ENCODE measurements around the gene CCDC167.

The CCDC167 gene

DNA sequence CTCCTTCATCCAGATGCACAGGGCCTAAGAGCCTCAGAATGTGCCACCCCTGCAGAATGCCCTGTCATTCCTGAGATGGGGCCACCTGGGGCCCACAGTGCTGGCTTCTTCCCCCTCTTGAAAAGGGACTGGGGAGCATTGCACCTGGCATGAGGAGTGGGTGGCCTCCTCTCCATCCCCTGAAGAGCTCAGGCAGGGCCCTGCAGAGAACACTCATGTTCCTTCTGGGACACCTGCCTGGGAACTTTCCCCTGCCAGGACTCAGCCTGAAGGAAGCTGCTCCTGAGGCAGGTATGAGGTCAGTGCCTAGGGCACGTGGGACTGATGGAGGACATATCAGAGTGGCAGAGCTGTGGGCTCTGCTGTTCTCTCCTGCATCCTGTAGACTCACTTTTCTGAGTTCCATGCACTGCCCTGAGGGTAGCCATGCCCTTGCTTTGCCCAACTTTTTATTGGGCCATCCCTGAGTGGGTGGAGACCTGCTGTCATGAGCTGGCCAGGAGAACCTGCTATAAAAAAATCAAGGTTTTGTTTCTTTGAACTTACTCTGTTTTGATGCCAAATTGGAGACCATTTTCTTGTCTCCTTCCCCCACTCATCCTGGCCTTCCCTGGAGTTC is 19.5 kb downstream of the CCDC167 start:
- Histone ChIP-seq H3K36me3 (peaks cover 86% of the 10 kb centered on the region), H3K27me3 (no peaks in the 10 kb centered on the region)

DNA sequence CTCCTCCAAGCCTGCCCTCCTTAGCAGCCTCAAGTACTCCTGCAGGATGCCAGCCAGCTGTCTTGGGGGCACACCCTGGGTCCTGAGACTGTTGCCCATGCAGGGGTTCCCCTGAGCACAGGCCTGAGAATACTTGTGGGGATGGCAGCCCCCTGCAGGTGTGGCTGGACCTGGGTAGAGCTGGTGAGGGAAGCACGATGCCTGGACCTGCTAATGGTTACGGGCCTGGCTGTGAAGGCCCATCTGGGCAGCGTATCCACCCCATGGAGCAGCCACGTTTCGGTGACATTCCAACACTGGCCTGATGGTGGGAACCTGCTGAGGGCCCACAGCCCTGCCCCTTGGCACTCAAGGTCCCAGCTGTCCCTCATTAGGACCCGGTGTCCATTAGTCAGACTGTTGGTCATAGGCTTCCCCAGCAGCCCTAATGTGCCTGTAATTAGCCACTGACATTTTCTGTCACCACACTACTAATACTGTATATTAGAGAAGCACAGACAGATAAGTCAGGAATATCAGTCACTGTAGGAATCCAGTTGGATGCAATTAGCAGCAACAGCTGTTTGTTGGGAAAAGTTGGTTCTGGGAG is 20.3 kb downstream of the CCDC167 start:
- Histone ChIP-seq H3K9me3 (no peaks in the 10 kb centered on the region), H3K4me2 (no peak overlapping the region), H3K27ac (no peak overlapping the region), H4K20me1 (0 out of 2 replicates have a peak, but pooled peaks cover 14% of the 10 kb centered on the region), H3K36me3 (peaks cover 95% of the 10 kb centered on the region), H3K9ac (no peak overlapping the region), H3K27me3 (no peaks in the 10 kb centered on the region), H3K4me3 (no peak overlapping the region), H3K4me1 (peaks cover 37% of the 10 kb centered on the region)
- no peak for TF ChIP-seq Cebpa-rat (IDR thresholded peaks at IDR 0.05)

More for the DNA sequence above, 19.5 kb downstream of the CCDC167 start:
- no peak overlapping the region for H3K4me3 ChIP-seq
- peaks cover 45% of the 10 kb centered on the region for H3K4me1 ChIP-seq
- H3K9ac ChIP-seq = no peak overlapping the region
- no peak overlapping the region for H3K27ac ChIP-seq
- TF ChIP-seq Cebpa-rat (IDR thresholded peaks at IDR 0.05) = no peak
- H4K20me1 ChIP-seq = 0 out of 2 replicates have a peak, but pooled peaks cover 14% of the 10 kb centered on the region
- no peaks in the 10 kb centered on the region for H3K9me3 ChIP-seq
- H3K4me2 ChIP-seq = no peak overlapping the region

DNA sequence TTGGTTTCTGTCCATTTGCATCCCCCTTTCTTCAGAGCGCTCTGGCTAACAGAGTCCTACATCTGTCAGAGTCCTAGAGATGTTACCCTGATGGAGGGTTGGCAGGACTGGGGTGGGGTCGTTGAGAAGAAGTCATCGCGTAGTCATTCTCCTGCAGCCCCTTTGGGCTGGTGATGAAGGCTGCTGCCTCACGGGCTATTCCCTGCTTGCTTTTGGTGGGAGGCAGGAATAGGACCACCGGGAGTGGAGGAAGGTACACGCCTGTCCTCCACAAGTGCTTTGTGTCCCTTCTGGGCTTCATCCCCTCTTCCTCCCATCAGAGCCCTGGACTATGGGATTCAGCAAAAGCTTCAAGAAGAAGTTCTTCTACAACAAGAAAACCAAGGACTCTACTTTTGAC is 20.9 kb downstream of the CCDC167 start:
- Histone ChIP-seq H3K27me3 (no peaks in the 10 kb centered on the region), H3K4me2 (no peak overlapping the region), H3K9ac (no peak overlapping the region), H3K36me3 (peaks cover 100% of the 10 kb centered on the region), H3K9me3 (no peaks in the 10 kb centered on the region), H3K27ac (no peak overlapping the region), H3K4me3 (no peak overlapping the region), H4K20me1 (0 out of 2 replicates have a peak, but pooled peaks cover 12% of the 10 kb centered on the region), H3K4me1 (peaks cover 33% of the 10 kb centered on the region)
- no peak for TF ChIP-seq Cebpa-rat (IDR thresholded peaks at IDR 0.05)

DNA sequence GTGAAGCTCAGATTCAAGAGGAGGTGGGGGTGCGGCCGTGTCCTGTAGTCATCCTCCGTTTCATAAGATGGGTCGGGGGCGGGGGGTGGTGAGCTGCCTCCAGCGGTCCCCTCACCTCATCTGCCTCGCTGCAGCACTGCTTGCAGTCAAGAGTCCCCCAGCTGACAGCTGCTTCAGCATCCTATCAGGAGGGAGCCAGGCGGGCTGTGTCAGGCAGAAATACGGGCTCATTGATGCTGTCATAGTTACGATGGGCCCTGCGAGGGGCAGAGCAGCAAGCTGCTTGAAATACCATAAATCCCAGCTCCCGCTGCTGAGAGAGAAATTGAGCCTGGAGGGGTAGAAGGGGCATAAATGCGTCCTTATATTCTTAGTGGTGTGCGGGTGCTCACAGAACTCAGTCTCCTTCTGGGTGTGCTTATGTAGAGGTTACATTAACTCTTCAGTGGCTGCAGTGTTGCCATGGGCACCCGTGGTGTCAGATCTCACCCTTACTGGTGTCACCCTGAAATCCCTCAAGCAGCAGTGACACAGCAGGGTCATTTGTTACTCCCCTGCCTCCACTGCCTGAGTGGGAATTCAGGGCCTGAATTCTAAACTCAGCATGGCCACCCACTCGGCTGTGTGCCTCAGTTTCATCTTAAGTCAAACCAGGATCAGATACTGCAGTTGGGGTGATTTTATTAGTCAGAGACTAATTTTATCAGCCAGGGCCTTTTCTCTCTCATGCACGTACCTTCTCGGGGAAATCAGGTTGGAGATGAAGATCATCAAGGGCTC is 21.8 kb downstream of the CCDC167 start:
- Histone ChIP-seq H3K27ac (no peak overlapping the region), H3K9ac (no peak overlapping the region), H3K4me2 (no peak overlapping the region), H3K4me1 (peaks cover 24% of the 10 kb centered on the region), H4K20me1 (0 out of 2 replicates have a peak, but pooled peaks cover 5% of the 10 kb centered on the region), H3K4me3 (no peak overlapping the region), H3K27me3 (no peaks in the 10 kb centered on the region), H3K36me3 (peaks cover 100% of the 10 kb centered on the region), H3K9me3 (no peaks in the 10 kb centered on the region)
- no peak for TF ChIP-seq Cebpa-rat (IDR thresholded peaks at IDR 0.05)

DNA sequence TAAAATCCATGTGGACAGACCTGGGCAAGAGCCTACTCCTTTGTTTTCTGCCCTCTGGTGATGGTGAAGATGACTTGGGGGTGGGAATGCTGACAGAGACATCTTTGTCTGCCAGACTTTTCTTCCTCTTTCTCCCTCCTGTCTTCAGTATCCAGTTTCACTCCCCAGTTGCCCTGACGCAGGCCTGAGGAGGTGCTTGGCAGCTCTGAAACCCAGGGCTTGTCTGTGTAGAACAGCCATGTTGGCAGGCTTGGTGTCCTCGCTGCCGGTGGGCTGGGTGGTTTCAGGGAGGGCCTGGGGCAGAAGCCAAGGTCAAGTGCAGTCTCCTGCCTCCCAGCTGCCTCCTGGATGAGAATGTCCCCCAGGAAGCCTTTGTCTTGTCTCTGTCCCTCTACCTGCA is 22.5 kb downstream of the CCDC167 start:
- H3K27ac ChIP-seq = no peak overlapping the region
- peaks cover 100% of the 10 kb centered on the region for H3K36me3 ChIP-seq

DNA sequence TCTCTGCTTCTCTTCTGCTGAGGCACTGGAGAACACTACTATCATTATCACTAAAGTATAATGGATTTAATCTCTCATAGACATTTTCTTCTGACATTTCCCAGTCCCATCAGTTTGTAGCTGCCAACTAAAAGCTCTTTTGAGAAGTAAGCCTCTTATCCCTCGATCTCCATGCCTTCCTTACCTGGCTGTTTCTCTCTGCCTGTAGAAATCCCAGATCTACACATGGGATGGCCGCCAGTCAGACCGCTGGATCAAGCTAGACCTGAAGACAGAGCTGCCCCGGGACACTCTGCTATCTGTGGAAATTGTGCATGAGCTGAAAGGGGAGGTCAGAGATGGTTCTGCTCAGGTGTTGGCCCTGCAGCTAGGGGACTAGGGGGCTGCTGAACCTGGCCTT is 25.4 kb downstream of the CCDC167 start:
- H3K9ac ChIP-seq = no peak overlapping the region
- peaks cover 100% of the 10 kb centered on the region for H3K36me3 ChIP-seq
- no peaks in the 10 kb centered on the region for H3K27me3 ChIP-seq
- TF ChIP-seq Cebpa-rat (IDR thresholded peaks at IDR 0.05) = no peak
- no peaks in the 10 kb centered on the region for H3K4me1 ChIP-seq
- no peak overlapping the region for H3K4me3 ChIP-seq
- no peak overlapping the region for H3K27ac ChIP-seq
- no peaks in the 10 kb centered on the region for H4K20me1 ChIP-seq
- no peak overlapping the region for H3K4me2 ChIP-seq
- H3K9me3 ChIP-seq = no peaks in the 10 kb centered on the region

More for the DNA sequence above, 22.5 kb downstream of the CCDC167 start:
- Histone ChIP-seq H3K9ac (no peak overlapping the region), H3K4me2 (no peak overlapping the region), H4K20me1 (0 out of 2 replicates have a peak, but pooled peaks cover 5% of the 10 kb centered on the region), H3K4me1 (peaks cover 17% of the 10 kb centered on the region), H3K27me3 (no peaks in the 10 kb centered on the region), H3K9me3 (no peaks in the 10 kb centered on the region), H3K4me3 (no peak overlapping the region)
- no peak for TF ChIP-seq Cebpa-rat (IDR thresholded peaks at IDR 0.05)

DNA sequence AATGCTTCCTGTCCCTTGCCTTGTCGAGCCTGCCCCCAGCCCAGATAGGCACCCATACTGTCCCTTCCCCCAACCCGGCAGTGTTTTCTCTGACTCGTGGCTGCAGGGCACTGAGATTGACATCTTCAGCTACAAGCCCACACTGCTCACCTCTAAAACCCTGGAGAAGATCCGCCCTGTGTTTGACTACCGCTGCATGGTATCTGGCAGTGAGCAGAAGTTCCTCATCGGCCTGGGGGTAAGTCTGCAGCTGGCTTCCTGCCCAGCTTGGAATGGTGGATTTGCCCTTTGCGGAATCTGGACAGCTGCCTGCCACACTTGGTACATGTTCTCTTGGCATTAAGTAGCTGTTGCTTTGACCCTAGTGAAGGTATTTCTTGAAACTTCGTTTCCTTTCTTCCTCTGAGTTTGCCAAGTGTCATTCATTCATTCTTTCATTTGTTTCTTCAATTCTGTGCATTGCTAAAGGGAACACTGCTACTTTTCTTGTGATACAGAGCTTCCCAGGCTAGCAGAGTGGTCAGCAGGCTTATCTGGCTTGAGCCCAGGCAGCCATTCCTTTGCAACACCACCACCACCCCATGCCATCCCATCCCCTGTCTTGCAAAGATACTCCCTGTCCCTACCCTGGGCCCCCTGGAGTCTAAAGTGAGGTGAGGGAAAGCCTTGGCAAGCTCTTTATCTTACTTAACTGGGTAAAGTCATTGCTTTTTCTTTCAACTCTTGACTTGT is 26.2 kb downstream of the CCDC167 start:
- H3K36me3 ChIP-seq = peaks cover 99% of the 10 kb centered on the region
- no peaks in the 10 kb centered on the region for H4K20me1 ChIP-seq
- no peak overlapping the region for H3K4me2 ChIP-seq
- peaks cover 5% of the 10 kb centered on the region for H3K9me3 ChIP-seq
- H3K27me3 ChIP-seq = no peaks in the 10 kb centered on the region
- H3K4me1 ChIP-seq = no peaks in the 10 kb centered on the region
- no peak for TF ChIP-seq Cebpa-rat (IDR thresholded peaks at IDR 0.05)
- H3K4me3 ChIP-seq = no peak overlapping the region
- H3K27ac ChIP-seq = no peak overlapping the region
- H3K9ac ChIP-seq = no peak overlapping the region

DNA sequence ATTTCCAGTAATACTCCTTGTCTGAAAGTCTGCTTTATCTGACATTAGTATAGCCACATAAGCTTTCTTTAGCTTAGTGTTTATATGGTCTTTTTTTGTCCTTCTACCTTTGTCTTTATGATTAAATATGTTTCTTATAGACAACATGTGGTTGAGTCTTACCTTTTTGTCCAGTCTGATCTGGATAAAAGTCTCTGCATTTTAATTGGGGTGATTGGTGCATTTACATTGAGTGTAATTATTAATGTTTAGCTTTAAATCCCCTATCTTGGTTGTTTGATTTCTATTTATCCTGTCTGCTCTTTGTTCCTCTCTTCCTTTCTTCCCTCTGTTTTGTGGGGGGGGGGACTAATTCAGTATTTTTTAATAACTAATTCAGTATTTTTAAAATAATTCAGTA is 32.0 kb downstream of the CCDC167 start:
- TF ChIP-seq Cebpa-rat (IDR thresholded peaks at IDR 0.05) = no peak
- Histone ChIP-seq H3K9me3 (peaks cover 32% of the 10 kb centered on the region), H3K4me3 (no peak overlapping the region), H3K9ac (no peak overlapping the region), H3K4me2 (no peak overlapping the region), H3K27me3 (no peaks in the 10 kb centered on the region), H4K20me1 (no peaks in the 10 kb centered on the region), H3K36me3 (peaks cover 84% of the 10 kb centered on the region), H3K4me1 (no peaks in the 10 kb centered on the region), H3K27ac (no peak overlapping the region)

DNA sequence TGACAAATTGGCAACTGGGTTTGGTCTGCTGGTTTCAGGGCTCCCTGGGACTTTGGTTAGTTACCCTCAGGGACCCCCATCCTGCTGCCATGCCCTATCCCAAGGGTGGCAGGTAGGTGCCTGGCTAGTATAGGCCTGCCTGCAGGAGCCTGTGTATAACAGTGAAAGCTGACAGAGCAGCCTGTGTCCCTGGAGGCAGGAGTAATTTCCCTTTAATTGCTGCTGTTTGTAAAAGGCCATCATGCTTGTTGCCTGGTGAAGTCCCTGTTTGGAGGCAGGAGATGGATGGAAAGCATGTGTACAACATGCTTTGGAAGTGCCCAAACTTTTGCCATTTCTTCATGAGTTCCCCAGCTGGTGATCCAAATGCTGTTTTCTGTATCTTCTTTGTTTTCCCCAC is 36.6 kb downstream of the CCDC167 start:
- no peaks in the 10 kb centered on the region for H3K4me1 ChIP-seq
- no peak overlapping the region for H3K4me2 ChIP-seq
- peaks cover 84% of the 10 kb centered on the region for H3K36me3 ChIP-seq

More for the DNA sequence above, 36.6 kb downstream of the CCDC167 start:
- TF ChIP-seq Cebpa-rat (IDR thresholded peaks at IDR 0.05) = no peak
- H3K4me3 ChIP-seq = no peak overlapping the region
- no peak overlapping the region for H3K9ac ChIP-seq
- no peak overlapping the region for H3K27ac ChIP-seq
- H3K9me3 ChIP-seq = peaks cover 23% of the 10 kb centered on the region
- H4K20me1 ChIP-seq = 0 out of 2 replicates have a peak, but pooled peaks cover 5% of the 10 kb centered on the region
- H3K27me3 ChIP-seq = no peaks in the 10 kb centered on the region

All from BLaER1 (cell line).